HepG2 (cell line): ENCODE data around the gene IL6R.

ENCODE experiments used
- EZH2 ChIP-seq: conservative IDR thresholded peaks from 2 replicates; pipeline ENCODE4 v1.6.1; 2012; ENCODE audit warnings: mild to moderate bottlenecking, low read depth, low read length, moderate library complexity
- POLR2AphosphoS5 ChIP-seq: IDR thresholded peaks from 2 replicates; pipeline ENCODE4 v1.6.1; 2012; ENCODE audit warnings: low read depth, low read length

- TF ChIP-seq POLR2AphosphoS5: no peak
- TF ChIP-seq EZH2: no peak
These were observed 35.1 kb downstream of the IL6R start for GRCh38 chr1:154440036-154440804.
